RWPE2 (cell line): ENCODE measurements around the gene RNF151.

Source experiments
- ATAC-seq: fragments of 200-7000 bp; cut with Tn5 transposase; 3 replicates; pipeline ENCODE4 v1.9.1; 2021; ENCODE audit warnings: low read depth
- DNase-seq: peaks from one replicate; pipeline ENCODE4 v3.0.0-alpha.2; 2020; ENCODE audit warnings: low spot score
- H3K27ac ChIP-seq: fragments of 450-650 bp; 2 replicates; pipeline ENCODE4 v1.5.1; 2017; ENCODE audit warnings: mild to moderate bottlenecking; ENCODE audit not compliant: poor library complexity, severe bottlenecking
- H3K27me3 ChIP-seq: fragments of 250-450 bp; sonication (Bioruptor Pico); 2 replicates; pipeline ENCODE4 v1.5.1; 2021; ENCODE audit warnings: mild to moderate bottlenecking, moderate library complexity; ENCODE audit not compliant: insufficient read depth, poor library complexity, severe bottlenecking
- H3K36me3 ChIP-seq: fragments of 250-450 bp; sonication (Bioruptor Pico); 2 replicates; pipeline ENCODE4 v1.5.1; 2020; ENCODE audit warnings: low read depth, mild to moderate bottlenecking, moderate library complexity
- H3K4me1 ChIP-seq: fragments of 250-450 bp; sonication (Bioruptor Pico); 2 replicates; pipeline ENCODE4 v1.5.1; 2021; ENCODE audit warnings: mild to moderate bottlenecking, moderate library complexity; ENCODE audit not compliant: insufficient read depth, poor library complexity, severe bottlenecking
- H3K4me3 ChIP-seq: fragments of 250-450 bp; sonication (Bioruptor Pico); 2 replicates; pipeline ENCODE4 v1.5.1; 2021; ENCODE audit warnings: mild to moderate bottlenecking, moderate library complexity; ENCODE audit not compliant: severe bottlenecking
- H3K9me3 ChIP-seq: fragments of 250-450 bp; sonication (Bioruptor Pico); 2 replicates; pipeline ENCODE4 v1.5.1; 2021; ENCODE audit warnings: mild to moderate bottlenecking, moderate library complexity; ENCODE audit not compliant: severe bottlenecking
- CTCF ChIP-seq: fragments of 450-650 bp; IDR thresholded peaks from one replicate; pipeline ENCODE4 v1.5.1; 2017; ENCODE audit warnings: mild to moderate bottlenecking, moderate library complexity; ENCODE audit not compliant: poor library complexity, severe bottlenecking

The RNF151 gene

GRCh38 chr16:1963806-1964505 is 2.7 kb upstream of the RNF151 start:
- Histone ChIP-seq H3K27ac (peak overlapping the region; percentile 93), H3K9me3 (no peaks in the 10 kb centered on the region), H3K27me3 (no peaks in the 10 kb centered on the region), H3K4me3 (peak overlapping the region; percentile 81), H3K36me3 (peaks cover 38% of the 10 kb centered on the region), H3K4me1 (peaks cover 14% of the 10 kb centered on the region)
- TF ChIP-seq CTCF = no peak
- DNase-seq = peak; percentile 35
- ATAC-seq = no peak

- Histone ChIP-seq H3K4me3 (peak within 1 kb of the TSS; percentile 81), H3K27me3 (no peaks in the 10 kb centered on the region), H3K9me3 (no peaks in the 10 kb centered on the region), H3K4me1 (peaks cover 14% of the 10 kb centered on the region), H3K27ac (peak within 1 kb of the TSS; percentile 93), H3K36me3 (peaks cover 38% of the 10 kb centered on the region)
- DNase-seq (peak; percentile 99), ATAC-seq (peak; percentile 62)
- TF ChIP-seq CTCF = no peak
Observed at GRCh38 chr16:1964506-1965395, 1.9 kb upstream of the RNF151 start, which contains the start of gene RPS2. Gene RPS2, minus strand, starts transcription at chr16:1964826. Its CDS starts 201 bp downstream, at chr16:1964625.

- DNase-seq (no peak), ATAC-seq (no peak)
- H3K9me3 ChIP-seq = no peaks in the 10 kb centered on the region
- no peaks in the 10 kb centered on the region for H3K27me3 ChIP-seq
- no peak for TF ChIP-seq CTCF
- peaks cover 38% of the 10 kb centered on the region for H3K36me3 ChIP-seq
- H3K4me1 ChIP-seq = peaks cover 14% of the 10 kb centered on the region
- peak overlapping the region; percentile 93 for H3K27ac ChIP-seq
- H3K4me3 ChIP-seq = peak overlapping the region; percentile 81
Observed at GRCh38 chr16:1965396-1966001, 1.2 kb upstream of the RNF151 start.

GRCh38 chr16:1968146-1968953 is 1.7 kb downstream of the RNF151 start:
- no peak for TF ChIP-seq CTCF
- H3K27ac ChIP-seq = no peak overlapping the region
- H3K9me3 ChIP-seq = no peaks in the 10 kb centered on the region
- DNase-seq (no peak), ATAC-seq (no peak)
- peaks cover 16% of the 10 kb centered on the region for H3K36me3 ChIP-seq
- H3K4me3 ChIP-seq = no peak overlapping the region
- H3K27me3 ChIP-seq = no peaks in the 10 kb centered on the region
- H3K4me1 ChIP-seq = no peaks in the 10 kb centered on the region
